Ovary (tissue), 3 donors: Measurements from ENCODE around the gene ADGRV1.

Experiments
- CTCF ChIP-seq, 3 donors: fragments of 450-650 bp in 2 of 3; fragments of 200-600 bp in 1 of 3; IDR thresholded peaks; one replicate each; pipeline versions ENCODE4 v1.5.1 to v1.8.0; 2016 to 2022; ENCODE audit warnings: antibody characterized with exemption in 3 of 3, mild to moderate bottlenecking in 1 of 3
- POLR2A ChIP-seq: fragments of 450-650 bp; IDR thresholded peaks from one replicate; pipeline ENCODE4 v1.6.1; 2017; ENCODE audit warnings: antibody characterized with exemption, mild to moderate bottlenecking, moderate library complexity
- donor health status: DM: no; HTN: no; CAD: no.

GRCh38 chr5:91065496-91065895 is 506.9 kb downstream of the ADGRV1 start:
- no peak for TF ChIP-seq CTCF (IDR thresholded peaks at IDR 0.05)
- no peak for TF ChIP-seq POLR2A
